Measurements from ENCODE around the gene SPOCK1. TPM values are rescaled to one million over a fixed set of nuclear protein-coding genes. Genes with fewer than 3 reads are reported as not detected.

Gene SPOCK1
- total and polyA plus RNA-seq, 2 experiments from 2014 or later, result 5.6 to 10.1 TPM

DNA sequence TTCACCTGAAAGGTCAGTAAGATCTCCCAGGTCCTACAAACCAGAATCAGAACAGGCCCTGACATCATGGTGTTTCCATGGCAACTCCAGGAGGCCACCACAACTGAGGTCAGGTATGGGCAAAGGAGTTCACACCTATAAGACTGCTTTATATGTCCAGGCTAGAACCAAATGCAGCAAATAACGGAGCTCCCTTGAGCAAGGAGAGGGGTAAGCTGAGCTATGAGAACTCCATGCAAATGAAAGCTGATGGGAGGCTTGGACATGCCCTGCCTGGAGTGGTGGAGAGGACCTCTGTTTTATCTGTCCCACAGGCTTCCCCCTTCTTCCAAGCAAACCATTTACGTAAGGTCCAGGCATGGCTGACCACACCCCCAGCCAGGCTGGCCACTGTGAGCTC is 207.7 kb downstream of the SPOCK1 start:
- no peaks in the 10 kb centered on the region for H3K36me3 ChIP-seq (replicated peaks; ENCODE audit: insufficient read depth, low read depth)
- no peak overlapping the region for H3K27ac ChIP-seq
- no peaks in the 10 kb centered on the region for H3K9me3 ChIP-seq (ENCODE audit: low read depth)
- no peak for DNase-seq (ENCODE audit: low spot score)
- H3K4me3 ChIP-seq, result no peak overlapping the region
- H3K4me2 ChIP-seq, result no peak overlapping the region
- no peaks in the 10 kb centered on the region for H4K20me1 ChIP-seq (ENCODE audit: insufficient read depth, poor library complexity, severe bottlenecking)
- H3K27me3 ChIP-seq, result no peaks in the 10 kb centered on the region
- H3K9me2 ChIP-seq (replicated peaks; ENCODE audit: insufficient read depth), result no peaks in the 10 kb centered on the region
- H3K79me2 ChIP-seq, result no peaks in the 10 kb centered on the region
- H2AFZ ChIP-seq, result no peak overlapping the region
- no peaks in the 10 kb centered on the region for H3K4me1 ChIP-seq (ENCODE audit: insufficient read depth)
- WGBS (ENCODE audit: low lambda C conversion rate, missing lambda C conversion rate), result 38% methylated on average over 2 of the region's 2 CpGs
- TF ChIP-seq EZH2phosphoT487 (IDR thresholded peaks at IDR 0.05; ENCODE audit: low read depth, severe bottlenecking, unreplicated experiment) (no peak), EZH2 (IDR thresholded peaks at IDR 0.05; ENCODE audit: borderline replicate concordance) (no peak)
- TF ChIP-seq, protein P1, sequence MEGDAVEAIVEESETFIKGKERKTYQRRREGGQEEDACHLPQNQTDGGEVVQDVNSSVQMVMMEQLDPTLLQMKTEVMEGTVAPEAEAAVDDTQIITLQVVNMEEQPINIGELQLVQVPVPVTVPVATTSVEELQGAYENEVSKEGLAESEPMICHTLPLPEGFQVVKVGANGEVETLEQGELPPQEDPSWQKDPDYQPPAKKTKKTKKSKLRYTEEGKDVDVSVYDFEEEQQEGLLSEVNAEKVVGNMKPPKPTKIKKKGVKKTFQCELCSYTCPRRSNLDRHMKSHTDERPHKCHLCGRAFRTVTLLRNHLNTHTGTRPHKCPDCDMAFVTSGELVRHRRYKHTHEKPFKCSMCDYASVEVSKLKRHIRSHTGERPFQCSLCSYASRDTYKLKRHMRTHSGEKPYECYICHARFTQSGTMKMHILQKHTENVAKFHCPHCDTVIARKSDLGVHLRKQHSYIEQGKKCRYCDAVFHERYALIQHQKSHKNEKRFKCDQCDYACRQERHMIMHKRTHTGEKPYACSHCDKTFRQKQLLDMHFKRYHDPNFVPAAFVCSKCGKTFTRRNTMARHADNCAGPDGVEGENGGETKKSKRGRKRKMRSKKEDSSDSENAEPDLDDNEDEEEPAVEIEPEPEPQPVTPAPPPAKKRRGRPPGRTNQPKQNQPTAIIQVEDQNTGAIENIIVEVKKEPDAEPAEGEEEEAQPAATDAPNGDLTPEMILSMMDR (IDR thresholded peaks at IDR 0.05; ENCODE audit: poor library complexity), result no peak

- H2AFZ ChIP-seq, result no peak overlapping the region
- TF ChIP-seq, protein P1 (IDR thresholded peaks at IDR 0.05; ENCODE audit: poor library complexity), result no peak
- no peak for TF ChIP-seq EZH2phosphoT487 (IDR thresholded peaks at IDR 0.05; ENCODE audit: low read depth, severe bottlenecking, unreplicated experiment)
- TF ChIP-seq EZH2 (IDR thresholded peaks at IDR 0.05; ENCODE audit: borderline replicate concordance), result no peak
- no peak for DNase-seq (ENCODE audit: low spot score)
- H4K20me1 ChIP-seq (ENCODE audit: insufficient read depth, poor library complexity, severe bottlenecking), result no peaks in the 10 kb centered on the region
- H3K4me3 ChIP-seq, result no peak overlapping the region
- H3K27me3 ChIP-seq, result no peaks in the 10 kb centered on the region
- no peaks in the 10 kb centered on the region for H3K79me2 ChIP-seq
- H3K9me3 ChIP-seq (ENCODE audit: low read depth), result no peaks in the 10 kb centered on the region
- 64% methylated on average over 1 of the region's 1 CpG for WGBS (ENCODE audit: low lambda C conversion rate, missing lambda C conversion rate)
- H3K9me2 ChIP-seq (replicated peaks; ENCODE audit: insufficient read depth), result no peaks in the 10 kb centered on the region
- no peak overlapping the region for H3K4me2 ChIP-seq
- H3K4me1 ChIP-seq (ENCODE audit: insufficient read depth), result no peaks in the 10 kb centered on the region
- no peak overlapping the region for H3K27ac ChIP-seq
- H3K36me3 ChIP-seq (replicated peaks; ENCODE audit: insufficient read depth, low read depth), result no peaks in the 10 kb centered on the region
Measured at GRCh38 chr5:137291031-137291430, 208.1 kb downstream of the SPOCK1 start.

- H3K79me2 ChIP-seq, result no peaks in the 10 kb centered on the region
- H3K36me3 ChIP-seq (replicated peaks; ENCODE audit: insufficient read depth, low read depth), result no peaks in the 10 kb centered on the region
- H4K20me1 ChIP-seq (ENCODE audit: insufficient read depth, poor library complexity, severe bottlenecking), result no peaks in the 10 kb centered on the region
- H3K4me3 ChIP-seq, result no peak overlapping the region
- TF ChIP-seq EZH2phosphoT487 (IDR thresholded peaks at IDR 0.05; ENCODE audit: low read depth, severe bottlenecking, unreplicated experiment) (no peak), EZH2 (IDR thresholded peaks at IDR 0.05; ENCODE audit: borderline replicate concordance) (no peak)
- TF ChIP-seq, protein P1 (IDR thresholded peaks at IDR 0.05; ENCODE audit: poor library complexity), result no peak
- DNase-seq (ENCODE audit: low spot score), result no peak
- H3K9me2 ChIP-seq (replicated peaks; ENCODE audit: insufficient read depth), result no peaks in the 10 kb centered on the region
- 92% methylated on average over 3 of the region's 3 CpGs for WGBS (ENCODE audit: low lambda C conversion rate, missing lambda C conversion rate)
- H3K27me3 ChIP-seq, result no peaks in the 10 kb centered on the region
- no peak overlapping the region for H2AFZ ChIP-seq
- H3K9me3 ChIP-seq (ENCODE audit: low read depth), result no peaks in the 10 kb centered on the region
- H3K4me1 ChIP-seq (ENCODE audit: insufficient read depth), result no peaks in the 10 kb centered on the region
- H3K4me2 ChIP-seq, result no peak overlapping the region
- H3K27ac ChIP-seq, result no peak overlapping the region
Measured at GRCh38 chr5:137290373-137290772, 208.8 kb downstream of the SPOCK1 start.

GRCh38 chr5:137289856-137290255 is 209.3 kb downstream of the SPOCK1 start:
- TF ChIP-seq EZH2 (IDR thresholded peaks at IDR 0.05; ENCODE audit: borderline replicate concordance) (no peak), EZH2phosphoT487 (IDR thresholded peaks at IDR 0.05; ENCODE audit: low read depth, severe bottlenecking, unreplicated experiment) (no peak)
- TF ChIP-seq, protein P1 (IDR thresholded peaks at IDR 0.05; ENCODE audit: poor library complexity), result no peak
- H3K9me2 ChIP-seq (replicated peaks; ENCODE audit: insufficient read depth), result no peaks in the 10 kb centered on the region
- H4K20me1 ChIP-seq (ENCODE audit: insufficient read depth, poor library complexity, severe bottlenecking), result no peaks in the 10 kb centered on the region
- H3K79me2 ChIP-seq, result no peaks in the 10 kb centered on the region
- H3K9me3 ChIP-seq (ENCODE audit: low read depth), result no peaks in the 10 kb centered on the region
- no peak overlapping the region for H3K4me3 ChIP-seq
- no peak overlapping the region for H3K4me2 ChIP-seq
- H3K27ac ChIP-seq, result no peak overlapping the region
- H3K4me1 ChIP-seq (ENCODE audit: insufficient read depth), result no peaks in the 10 kb centered on the region
- no peak for DNase-seq (ENCODE audit: low spot score)
- H2AFZ ChIP-seq, result no peak overlapping the region
- H3K36me3 ChIP-seq (replicated peaks; ENCODE audit: insufficient read depth, low read depth), result no peaks in the 10 kb centered on the region
- no peaks in the 10 kb centered on the region for H3K27me3 ChIP-seq
- 94% methylated on average over 1 of the region's 1 CpG for WGBS (ENCODE audit: low lambda C conversion rate, missing lambda C conversion rate)

All from hepatocyte (in vitro differentiated cells).